B cell (primary cell): Measurements from ENCODE around the gene NUBPL. TPM values are rescaled to one million over a fixed set of nuclear protein-coding genes. Genes with fewer than 3 reads are reported as not detected.

ENCODE experiments used
- ATAC-seq: fragments of 200-7000 bp; cut with Tn5 transposase; one replicate; pipeline ENCODE4 v1.10.0; 2021; ENCODE audit warnings: low read depth, mild to moderate bottlenecking, moderate number of reproducible peaks, moderate library complexity
- CTCF ChIA-PET: fragments of 350-600 bp; sonication (Branson Sonifier 250); formaldehyde crosslinking; loops from one replicate; lab custom pipeline; 2021; ENCODE audit warnings: antibody characterized with exemption, inconsistent platforms; lab: Charles Lee
- POLR2A ChIA-PET: fragments of 350-600 bp; sonication (Branson Sonifier 250); formaldehyde crosslinking; loops from one replicate; lab custom pipeline; 2021; ENCODE audit warnings: antibody characterized with exemption; lab: Charles Lee
- DNase-seq: peaks from one replicate; pipeline ENCODE4 v3.0.0; 2013
- H2AFZ ChIP-seq: 2 replicates; pipeline ENCODE4 v1.6.1; 2012; ENCODE audit warnings: mild to moderate bottlenecking, low read depth, low read length; ENCODE audit not compliant: insufficient read depth, poor library complexity, severe bottlenecking
- H3K27ac ChIP-seq, 2 donors: 1 replicate in 1 of 2; 2 replicates in 1 of 2; pipeline ENCODE4 v1.5.1; 2012 to 2013; ENCODE audit warnings: low read length in 2 of 2, mild to moderate bottlenecking in 2 of 2, moderate library complexity in 1 of 2
- H3K27me3 ChIP-seq, 4 experiments: fragments of 200-600 bp in 1 of 4; sonication (generic) in 1 of 4; replicated peaks in 1 of 4; 1 replicate in 2 of 4; 2 replicates in 2 of 4; pipeline versions ENCODE4 v1.6.1 to v1.7.0; 2013 to 2016; ENCODE audit warnings: low read length in 3 of 4, mild to moderate bottlenecking in 2 of 4, mixed read lengths in 1 of 4, moderate library complexity in 1 of 4; ENCODE audit not compliant: insufficient read depth in 4 of 4, control insufficient read depth in 3 of 4; ENCODE audit errors: control extremely low read depth in 1 of 4
- H3K36me3 ChIP-seq, 2 experiments: replicated peaks in 1 of 2; 1 replicate in 1 of 2; 2 replicates in 1 of 2; pipeline versions ENCODE4 v1.6.1 to v1.7.1; 2013; ENCODE audit warnings: low read length in 1 of 2; ENCODE audit not compliant: insufficient read depth in 2 of 2, control insufficient read depth in 1 of 2; ENCODE audit errors: control extremely low read depth in 1 of 2, extremely low read depth in 1 of 2
- H3K4me1 ChIP-seq, 2 donors: fragments of 200-600 bp in 1 of 2; sonication (generic) in 1 of 2; 1 replicate in 1 of 2; 2 replicates in 1 of 2; pipeline versions ENCODE4 v1.5.1 to v1.6.1; 2013 to 2017; ENCODE audit warnings: low read length in 2 of 2; ENCODE audit not compliant: control insufficient read depth in 2 of 2, insufficient read depth in 2 of 2
- H3K4me2 ChIP-seq: replicated peaks from 2 replicates; pipeline ENCODE3; 2012; ENCODE audit warnings: mild to moderate bottlenecking, low read depth, low read length; ENCODE audit not compliant: poor library complexity, severe bottlenecking
- H3K4me3 ChIP-seq, 5 experiments: fragments of 200-600 bp in 1 of 5; sonication (generic) in 1 of 5; 1 replicate in 3 of 5; 2 replicates in 2 of 5; pipeline versions ENCODE4 v1.5.1 to v1.7.0; 2011 to 2016; ENCODE audit warnings: low read length in 4 of 5, mild to moderate bottlenecking in 4 of 5, low read depth in 2 of 5, control low read depth in 1 of 5, moderate library complexity in 1 of 5; ENCODE audit not compliant: insufficient read depth in 1 of 5; ENCODE audit errors: control extremely low read depth in 1 of 5, extremely low read depth in 1 of 5
- H3K79me2 ChIP-seq: fragments of 200-600 bp; sonication (generic); one replicate; pipeline ENCODE4 v1.6.0; 2016; ENCODE audit warnings: low read length; ENCODE audit not compliant: control insufficient read depth, insufficient read depth
- H3K9ac ChIP-seq: fragments of 200-600 bp; sonication (generic); 2 replicates; pipeline ENCODE4 v1.6.1; 2017; ENCODE audit warnings: mild to moderate bottlenecking, low read length, moderate library complexity
- H3K9me3 ChIP-seq, 3 donors: one replicate each; pipeline versions ENCODE4 v1.6.1 to v1.7.1; 2013; ENCODE audit warnings: low read length in 2 of 3; ENCODE audit not compliant: control insufficient read depth in 2 of 3, insufficient read depth in 1 of 3; ENCODE audit errors: control extremely low read depth in 1 of 3
- H4K20me1 ChIP-seq: 2 replicates; pipeline ENCODE4 v1.6.0; 2012; ENCODE audit warnings: mild to moderate bottlenecking, low read length; ENCODE audit not compliant: insufficient read depth, control insufficient read depth, poor library complexity, severe bottlenecking
- H3K27ac Mint-ChIP-seq: one replicate; pipeline ENCODE4 v1.8.0; 2021; ENCODE audit warnings: mixed read lengths
- H3K27me3 Mint-ChIP-seq: one replicate; pipeline ENCODE4 v1.8.0; 2021; ENCODE audit warnings: mixed read lengths
- H3K4me1 Mint-ChIP-seq: one replicate; pipeline ENCODE4 v1.8.0; 2021; ENCODE audit warnings: mixed read lengths
- H3K4me3 Mint-ChIP-seq: one replicate; pipeline ENCODE4 v1.8.0; 2021; ENCODE audit warnings: mixed read lengths
- H3K9me3 Mint-ChIP-seq: one replicate; pipeline ENCODE4 v1.8.0; 2022; ENCODE audit warnings: mixed read lengths; ENCODE audit not compliant: insufficient read depth
- CTCF ChIP-seq: fragments of 200-600 bp; IDR thresholded peaks from one replicate; pipeline ENCODE4 v1.8.0; 2022; ENCODE audit warnings: antibody characterized with exemption, mild to moderate bottlenecking
- EZH2 ChIP-seq: IDR thresholded peaks from 2 replicates; pipeline ENCODE4 v1.6.1; 2012; ENCODE audit warnings: borderline replicate concordance, low read depth, mild to moderate bottlenecking, moderate library complexity, low read length; ENCODE audit not compliant: insufficient read depth, poor library complexity, severe bottlenecking
- WGBS: methylation state at CpG from one replicate; pipeline ENCODE4 v1.1.5; 2013; ENCODE audit warnings: missing lambda C conversion rate; ENCODE audit not compliant: insufficient coverage; 5-methylcytosine and 5-hydroxymethylcytosine counted together
- intact Hi-C: fragments of 100-400 bp; cut with micrococcal nuclease; formaldehyde crosslinking; loops from one replicate; pipeline ENCODE4 v1.10.0; 2022
- polyA plus RNA-seq: library from polyadenylated mRNA; depleted of rRNA; stranded (reverse); fragments of >200 nt; gene quantifications from 2 replicates; pipeline ENCODE4 v1.2.3, GENCODE V29; 2012
- total RNA-seq, 2 donors: library from RNA; stranded (reverse); fragments of 120-200 nt in 1 of 2; gene quantifications; 1 replicate in 1 of 2; 2 replicates in 1 of 2; pipeline versions ENCODE4 v1.2.3 to v1.2.4, GENCODE V29; 2013 to 2022

The NUBPL gene
- total and polyA plus RNA-seq, 2 donors (not counting 1 experiment from before 2014, with no cell fraction given): 1.9 to 14.2 TPM

- ChIA-PET CTCF (no interaction called here), POLR2A (no interaction called here)
- Histone ChIP-seq H4K20me1 (no peaks in the 10 kb centered on the region), H3K79me2 (no peaks in the 10 kb centered on the region), H3K4me2 (no peak overlapping the region), H3K36me3 (no peaks in the 10 kb centered on the region), H3K4me3 (no peak overlapping the region), H3K4me1 (peaks cover 15 to 19% of the 10 kb centered on the region in 2 donors), H3K9me3 (no peaks in the 10 kb centered on the region), H3K27me3 (no peaks in the 10 kb centered on the region), H2AFZ (no peak overlapping the region), H3K27ac (no peak overlapping the region), H3K9ac (no peak overlapping the region)
- ATAC-seq (no peak), DNase-seq (no peak)
- WGBS: 85% methylated on average over 2 of the region's 2 CpGs
- Mint-ChIP-seq H3K27me3 (no peaks in the 10 kb centered on the region), H3K27ac (no peak overlapping the region), H3K4me1 (peaks cover 19% of the 10 kb centered on the region), H3K4me3 (no peak overlapping the region), H3K9me3 (no peaks in the 10 kb centered on the region)
- intact Hi-C loops: no loop called here
- TF ChIP-seq CTCF (no peak), EZH2 (no peak)
Observed at GRCh38 chr14:31902002-31902401, 340.8 kb downstream of the NUBPL start.

GRCh38 chr14:31902945-31903646, 341.9 kb downstream of the NUBPL start:
- 91% methylated on average over 4 of the region's 6 CpGs for WGBS
- H3K9me3 ChIP-seq: peaks cover 0 to 2% (median 0%) of the 10 kb centered on the region in 3 donors
- H3K27me3 ChIP-seq: no peaks in the 10 kb centered on the region
- DNase-seq (no peak), ATAC-seq (no peak)
- Mint-ChIP-seq H3K4me1 (peaks cover 11% of the 10 kb centered on the region), H3K27ac (no peak overlapping the region), H3K9me3 (no peaks in the 10 kb centered on the region), H3K4me3 (no peak overlapping the region), H3K27me3 (no peaks in the 10 kb centered on the region)
- ChIA-PET CTCF (no interaction called here), POLR2A (no interaction called here)
- no peaks in the 10 kb centered on the region for H4K20me1 ChIP-seq
- intact Hi-C loops: no loop called here
- H3K27ac ChIP-seq: no peak overlapping the region
- peaks cover 13 to 14% of the 10 kb centered on the region in 2 donors for H3K4me1 ChIP-seq
- TF ChIP-seq CTCF (no peak), EZH2 (no peak)
- no peak overlapping the region for H3K4me3 ChIP-seq
- H3K79me2 ChIP-seq: no peaks in the 10 kb centered on the region
- H3K9ac ChIP-seq: no peak overlapping the region
- H3K36me3 ChIP-seq: no peaks in the 10 kb centered on the region
- no peak overlapping the region for H3K4me2 ChIP-seq
- H2AFZ ChIP-seq: no peak overlapping the region
